ENCODE results near the gene NOS2.
"Not testable (repeated sequence)": the region's sequence is repeated elsewhere in the genome, so short reads cannot be mapped to it uniquely, and the experiment has no call there.

Gene NOS2

DNA sequence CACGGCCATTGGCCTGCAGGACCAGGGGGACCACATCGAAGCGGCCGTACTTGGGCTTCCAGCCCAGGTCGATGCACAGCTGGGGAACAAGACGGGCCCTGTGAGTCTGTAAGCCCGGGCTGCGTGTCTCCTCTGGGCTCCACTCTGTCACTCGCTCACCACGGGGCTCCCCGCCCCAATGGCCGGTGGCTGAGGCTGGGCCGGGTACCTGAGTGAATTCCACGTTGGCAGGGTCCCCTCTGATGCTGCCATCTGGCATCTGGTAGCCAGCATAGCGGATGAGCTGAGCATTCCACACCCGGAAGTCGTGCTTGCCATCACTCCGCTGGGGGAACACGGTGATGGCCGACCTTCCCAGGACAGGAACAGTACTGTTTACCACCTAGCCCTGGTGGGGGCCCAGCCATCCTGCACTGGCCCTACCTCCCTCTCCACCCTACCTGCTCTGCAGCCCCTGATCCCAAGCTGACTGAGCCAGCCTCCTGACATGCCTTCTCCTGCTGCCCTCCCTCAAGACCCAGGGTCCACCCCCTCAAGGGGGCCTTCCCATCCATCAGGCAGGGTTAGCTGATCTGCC is 19.4 kb downstream of the NOS2 start:
- Mint-ChIP-seq H3K27ac (no peak overlapping the region), H3K36me3 (ENCODE audit: low read depth) (no peaks in the 10 kb centered on the region), H3K4me3 (no peak overlapping the region), H3K4me1 (ENCODE audit: low read depth) (no peaks in the 10 kb centered on the region), H3K9me3 (no peaks in the 10 kb centered on the region), H3K27me3 (no peaks in the 10 kb centered on the region)

DNA sequence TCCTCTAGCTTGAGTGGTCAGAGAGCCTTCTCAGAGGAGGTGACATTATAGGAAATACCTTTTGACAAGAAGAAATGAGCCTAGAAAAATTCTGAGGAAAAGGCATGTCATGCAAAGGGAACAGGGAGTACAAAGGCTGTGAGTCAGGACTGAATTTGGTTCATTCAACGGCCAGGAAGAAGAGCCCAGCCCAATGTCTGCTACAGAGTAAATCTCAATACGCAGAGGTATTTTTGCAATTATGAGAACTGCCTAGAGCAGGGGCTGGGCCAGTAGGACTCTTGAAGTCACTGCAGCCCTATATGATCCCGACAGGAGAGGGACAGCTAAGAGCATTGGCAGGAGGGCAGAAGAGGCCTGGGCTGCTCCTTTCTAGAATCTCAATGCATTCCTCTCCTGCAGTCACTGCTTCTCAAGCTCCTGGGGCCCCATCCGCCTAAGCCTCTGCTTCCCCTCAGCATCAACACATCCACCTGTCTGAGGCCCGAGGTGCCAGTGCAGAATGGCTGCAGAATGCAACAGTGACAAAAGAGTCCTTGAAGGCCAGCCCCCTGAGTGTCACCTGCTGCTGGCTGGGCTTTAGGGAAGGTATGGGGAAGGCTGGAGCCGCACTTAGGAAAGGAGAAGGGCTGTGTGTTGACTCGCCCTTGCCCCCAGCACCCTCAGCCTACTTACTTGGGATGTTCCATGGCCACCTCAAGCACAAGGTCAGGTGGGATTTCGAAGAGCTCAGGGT is 20.1 kb downstream of the NOS2 start:
- no peaks in the 10 kb centered on the region for H3K27me3 Mint-ChIP-seq
- no peaks in the 10 kb centered on the region for H3K36me3 Mint-ChIP-seq (ENCODE audit: low read depth)
- no peaks in the 10 kb centered on the region for H3K4me1 Mint-ChIP-seq (ENCODE audit: low read depth)
- H3K9me3 Mint-ChIP-seq, result no peaks in the 10 kb centered on the region
- no peak overlapping the region for H3K4me3 Mint-ChIP-seq
- H3K27ac Mint-ChIP-seq, result no peak overlapping the region

DNA sequence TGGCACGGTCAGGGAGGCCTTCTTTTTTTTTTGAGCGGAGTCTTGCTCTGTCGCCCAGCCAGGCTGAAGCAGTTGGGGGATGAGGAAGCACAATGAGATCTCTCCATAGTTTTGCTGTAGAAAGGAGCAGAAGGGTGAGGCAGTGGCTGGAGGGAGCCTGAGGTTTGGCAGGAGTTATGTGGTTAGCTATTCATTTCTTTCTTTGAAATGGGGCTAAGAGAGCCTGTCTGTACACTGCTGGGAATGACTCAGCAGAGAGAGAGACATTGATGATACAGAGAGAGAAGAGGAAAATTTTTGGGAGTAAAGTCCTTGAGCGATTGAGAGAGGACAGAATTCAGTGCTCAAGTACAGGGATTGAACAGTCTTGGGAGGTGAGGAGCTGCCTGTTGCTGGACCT is 22.1 kb downstream of the NOS2 start:
- Mint-ChIP-seq H3K27ac (no peak overlapping the region), H3K4me3 (no peak overlapping the region), H3K36me3 (ENCODE audit: low read depth) (no peaks in the 10 kb centered on the region), H3K4me1 (ENCODE audit: low read depth) (no peaks in the 10 kb centered on the region), H3K27me3 (no peaks in the 10 kb centered on the region), H3K9me3 (no peaks in the 10 kb centered on the region)

DNA sequence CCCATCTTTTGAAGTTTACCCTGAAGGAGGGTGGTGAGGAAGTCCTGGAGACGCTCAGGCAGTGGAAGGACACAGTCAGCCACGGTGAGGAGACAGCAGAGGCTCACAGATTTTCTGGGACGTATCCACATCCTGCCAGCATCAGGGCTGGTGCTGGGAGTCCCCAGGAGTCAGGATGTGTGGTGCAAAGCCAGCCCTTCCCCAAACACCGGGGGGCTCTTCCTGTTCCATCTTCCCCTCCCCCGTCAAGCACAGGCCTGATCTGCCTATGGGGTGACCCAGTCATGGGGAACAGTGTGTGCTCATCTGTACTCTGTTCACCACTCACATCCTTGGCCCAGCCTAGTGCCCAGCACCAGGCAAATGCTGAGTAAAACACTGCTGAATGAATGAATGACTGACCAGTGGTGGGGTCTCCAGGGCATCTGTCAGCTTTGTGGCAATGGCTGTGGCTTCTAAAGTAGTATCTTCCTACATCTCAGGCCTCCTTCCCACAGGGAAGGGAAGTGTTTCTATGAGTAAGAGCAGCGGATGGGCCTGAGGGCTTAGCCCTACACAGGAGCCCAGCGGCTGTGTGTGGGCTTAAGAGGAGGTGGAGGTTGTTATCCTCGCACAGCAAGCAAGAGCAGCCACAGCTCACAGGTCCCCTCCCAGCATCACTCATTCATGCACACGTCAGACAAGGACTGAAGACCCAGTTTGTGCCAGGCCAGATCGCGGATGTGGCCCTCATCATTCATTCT is 23.3 kb downstream of the NOS2 start:
- Mint-ChIP-seq H3K4me1 (ENCODE audit: low read depth) (no peaks in the 10 kb centered on the region), H3K36me3 (ENCODE audit: low read depth) (no peaks in the 10 kb centered on the region), H3K4me3 (no peak overlapping the region), H3K9me3 (no peaks in the 10 kb centered on the region), H3K27me3 (no peaks in the 10 kb centered on the region), H3K27ac (no peak overlapping the region)

DNA sequence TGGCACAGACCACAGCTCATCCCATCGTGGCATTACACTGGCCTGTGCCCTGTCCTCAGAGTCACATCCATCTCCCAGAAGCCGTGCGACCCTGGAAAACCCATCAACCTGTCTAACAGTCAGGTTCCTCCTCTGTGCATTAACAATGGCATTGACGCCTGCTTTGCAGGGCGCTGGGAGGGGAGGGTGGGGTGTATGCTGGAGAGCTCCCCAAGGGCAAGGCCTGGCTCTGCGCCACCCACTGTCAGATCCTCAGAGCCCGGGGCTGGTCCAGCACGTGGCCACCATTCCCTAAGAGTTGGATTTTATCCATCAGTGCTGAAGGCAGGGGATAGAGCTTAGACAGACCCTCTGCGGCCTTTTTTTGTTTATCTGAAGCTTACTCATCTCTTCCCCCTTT is 28.7 kb downstream of the NOS2 start:
- Mint-ChIP-seq H3K4me1 (ENCODE audit: low read depth) (no peaks in the 10 kb centered on the region), H3K9me3 (no peaks in the 10 kb centered on the region), H3K4me3 (no peak overlapping the region), H3K27me3 (no peaks in the 10 kb centered on the region), H3K36me3 (ENCODE audit: low read depth) (no peaks in the 10 kb centered on the region), H3K27ac (no peak overlapping the region)

DNA sequence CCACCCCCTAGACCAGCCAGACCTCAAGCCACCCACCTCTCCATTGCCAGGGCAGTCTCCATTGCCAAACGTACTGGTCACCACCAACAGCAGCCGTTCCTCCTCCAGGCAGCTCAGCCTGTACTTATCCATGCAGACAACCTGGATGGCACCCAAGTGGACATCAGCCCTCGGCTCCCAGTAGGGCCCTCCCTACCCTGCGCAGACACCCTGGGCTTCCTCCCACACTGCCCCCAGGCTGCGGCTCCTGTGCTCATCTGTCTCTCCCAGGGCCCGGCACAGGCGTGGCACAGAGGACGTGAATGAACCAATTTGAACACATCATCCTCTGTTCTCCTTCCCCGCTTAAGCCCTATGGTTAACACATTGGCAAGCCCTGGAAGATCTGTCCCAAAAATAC is 29.5 kb downstream of the NOS2 start:
- H3K27ac Mint-ChIP-seq, result no peak overlapping the region
- no peaks in the 10 kb centered on the region for H3K36me3 Mint-ChIP-seq (ENCODE audit: low read depth)
- H3K4me1 Mint-ChIP-seq (ENCODE audit: low read depth), result no peaks in the 10 kb centered on the region
- H3K27me3 Mint-ChIP-seq, result no peaks in the 10 kb centered on the region
- no peak overlapping the region for H3K4me3 Mint-ChIP-seq
- no peaks in the 10 kb centered on the region for H3K9me3 Mint-ChIP-seq

DNA sequence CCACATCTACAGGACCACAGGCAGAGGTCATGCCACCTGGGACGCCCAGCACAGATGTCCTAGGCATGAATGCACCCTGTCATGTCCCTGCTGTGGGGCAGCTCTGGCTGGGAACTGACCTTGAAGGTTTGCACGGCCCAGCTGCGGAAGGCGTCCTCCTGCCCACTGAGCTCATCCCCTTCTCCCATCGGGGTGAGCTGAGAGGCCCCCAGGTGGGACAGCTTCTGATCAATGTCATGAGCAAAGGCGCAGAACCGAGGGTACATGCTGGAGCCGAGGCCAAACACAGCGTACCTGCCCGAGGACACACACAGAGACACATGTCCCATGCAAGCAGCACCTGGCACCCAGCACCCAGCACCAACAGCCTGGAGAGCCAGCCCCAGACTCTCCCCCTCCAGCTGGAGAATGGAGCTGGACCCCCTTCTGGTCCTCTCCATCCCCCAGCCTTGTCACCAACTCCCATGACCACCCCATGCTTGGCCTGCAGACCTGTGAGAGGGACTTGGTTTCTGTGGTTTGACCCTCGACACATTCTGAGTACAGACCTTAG is 31.4 kb downstream of the NOS2 start:
- Mint-ChIP-seq H3K4me3 (no peak overlapping the region), H3K9me3 (no peaks in the 10 kb centered on the region), H3K4me1 (ENCODE audit: low read depth) (no peaks in the 10 kb centered on the region), H3K36me3 (ENCODE audit: low read depth) (no peaks in the 10 kb centered on the region), H3K27me3 (no peaks in the 10 kb centered on the region), H3K27ac (no peak overlapping the region)

DNA sequence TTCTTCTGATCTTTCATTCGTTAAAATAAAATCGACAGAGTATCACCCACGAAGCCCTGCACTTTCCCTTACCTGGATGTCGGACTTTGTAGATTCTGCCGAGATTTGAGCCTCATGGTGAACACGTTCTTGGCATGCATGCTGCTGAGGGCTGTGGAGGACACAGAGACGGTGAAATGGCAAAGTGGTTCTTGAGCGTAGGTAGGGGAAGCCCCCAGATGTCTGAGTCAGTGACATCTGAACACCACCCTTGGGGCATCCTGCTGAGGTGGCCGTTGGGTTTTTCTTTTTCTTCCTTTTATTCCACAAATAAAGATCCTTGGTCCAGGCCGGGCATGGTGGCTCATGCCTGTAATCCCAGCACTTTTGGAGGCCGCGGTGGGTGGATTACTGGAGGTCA is 33.9 kb downstream of the NOS2 start:
- H3K4me1 Mint-ChIP-seq (ENCODE audit: low read depth), result no peaks in the 10 kb centered on the region
- no peak overlapping the region for H3K4me3 Mint-ChIP-seq
- H3K9me3 Mint-ChIP-seq, result no peaks in the 10 kb centered on the region
- H3K27ac Mint-ChIP-seq, result no peak overlapping the region
- no peaks in the 10 kb centered on the region for H3K27me3 Mint-ChIP-seq
- no peaks in the 10 kb centered on the region for H3K36me3 Mint-ChIP-seq (ENCODE audit: low read depth)

DNA sequence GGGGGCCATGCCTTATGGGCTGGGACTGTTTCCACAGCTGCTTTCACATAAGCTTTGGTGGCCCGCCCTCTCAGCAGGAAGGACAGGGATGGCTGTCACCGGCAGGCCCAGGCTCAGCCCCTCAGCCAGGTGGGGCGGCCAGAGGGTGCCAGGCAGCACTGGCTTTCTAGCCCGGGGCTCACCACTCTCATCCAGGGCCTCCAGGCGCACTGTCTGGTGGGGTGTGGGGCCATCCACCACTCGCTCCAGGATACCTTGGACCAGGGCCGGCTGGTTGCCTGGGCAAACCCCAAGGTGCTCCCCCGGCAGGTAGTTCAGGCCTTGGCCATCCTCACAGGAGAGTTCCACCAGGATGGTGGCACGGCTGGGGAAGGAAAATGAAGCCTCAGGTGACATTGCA is 35.0 kb downstream of the NOS2 start:
- Mint-ChIP-seq H3K27me3 (no peaks in the 10 kb centered on the region), H3K9me3 (no peaks in the 10 kb centered on the region)

DNA sequence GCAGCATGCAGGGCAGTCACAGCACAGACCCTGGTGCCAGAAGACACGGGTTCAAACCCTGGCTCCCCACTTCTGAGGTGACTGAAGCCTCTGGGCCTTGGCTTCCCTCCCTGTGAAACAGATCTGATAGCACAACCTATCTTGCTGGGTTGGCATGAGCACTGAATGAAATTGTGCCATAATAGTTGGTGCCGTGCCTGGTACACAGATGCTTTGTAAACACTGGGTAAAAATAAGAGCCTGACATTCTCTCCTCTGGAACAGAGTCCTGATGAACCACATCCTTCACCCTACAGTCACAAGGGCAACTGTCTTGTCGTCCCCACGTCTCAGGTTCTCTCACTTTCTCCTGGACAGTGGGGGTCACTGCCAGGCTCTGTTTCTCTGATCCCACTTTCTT is 35.7 kb downstream of the NOS2 start:
- H3K27ac Mint-ChIP-seq, result no peak overlapping the region
- no peaks in the 10 kb centered on the region for H3K27me3 Mint-ChIP-seq
- no peak overlapping the region for H3K4me3 Mint-ChIP-seq
- H3K36me3 Mint-ChIP-seq (ENCODE audit: low read depth), result no peaks in the 10 kb centered on the region
- no peaks in the 10 kb centered on the region for H3K9me3 Mint-ChIP-seq
- no peaks in the 10 kb centered on the region for H3K4me1 Mint-ChIP-seq (ENCODE audit: low read depth)

More for the DNA sequence above, 35.0 kb downstream of the NOS2 start:
- Mint-ChIP-seq H3K27ac (no peak overlapping the region), H3K4me3 (no peak overlapping the region), H3K36me3 (ENCODE audit: low read depth) (no peaks in the 10 kb centered on the region), H3K4me1 (ENCODE audit: low read depth) (no peaks in the 10 kb centered on the region)

DNA sequence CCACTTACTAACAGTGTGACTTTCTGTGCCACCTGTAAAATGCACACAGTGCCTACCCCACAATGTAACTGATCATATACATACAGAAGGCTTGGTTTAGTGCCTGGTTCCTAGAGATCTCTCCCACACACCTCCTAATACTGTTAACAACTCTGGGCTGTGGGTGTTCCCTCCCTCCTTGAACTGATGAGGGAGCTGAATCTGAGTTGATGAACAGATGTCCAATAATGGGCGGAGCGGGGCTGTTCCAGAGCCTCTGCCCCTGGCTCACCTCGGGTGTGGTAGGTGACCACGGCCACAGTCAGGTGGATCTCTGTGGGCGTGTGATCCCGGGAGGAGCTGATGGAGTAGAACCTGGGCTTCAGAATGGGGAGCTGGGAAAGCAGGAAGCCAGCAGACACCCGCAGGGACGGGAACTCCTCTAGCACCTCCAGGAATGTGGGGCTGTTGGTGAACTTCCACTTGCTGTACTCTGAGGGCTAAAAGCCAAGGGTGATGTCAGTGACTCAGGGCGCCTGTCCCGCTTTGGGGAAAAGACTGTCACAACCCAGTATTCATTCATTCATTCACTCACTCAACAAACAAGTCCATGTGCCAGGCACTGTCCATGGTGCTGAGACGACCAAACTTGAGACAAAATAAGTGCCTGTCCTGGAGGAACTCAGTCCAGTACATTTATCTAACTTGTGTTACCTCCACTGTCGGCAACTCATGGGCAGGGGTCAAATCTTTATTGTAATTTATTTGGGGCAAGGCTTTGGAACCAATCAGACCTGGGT is 37.6 kb downstream of the NOS2 start:
- no peak overlapping the region for H3K4me3 Mint-ChIP-seq
- no peaks in the 10 kb centered on the region for H3K27me3 Mint-ChIP-seq
- H3K36me3 Mint-ChIP-seq (ENCODE audit: low read depth), result no peaks in the 10 kb centered on the region
- no peak overlapping the region for H3K27ac Mint-ChIP-seq
- no peaks in the 10 kb centered on the region for H3K9me3 Mint-ChIP-seq
- H3K4me1 Mint-ChIP-seq (ENCODE audit: low read depth), result no peaks in the 10 kb centered on the region

DNA sequence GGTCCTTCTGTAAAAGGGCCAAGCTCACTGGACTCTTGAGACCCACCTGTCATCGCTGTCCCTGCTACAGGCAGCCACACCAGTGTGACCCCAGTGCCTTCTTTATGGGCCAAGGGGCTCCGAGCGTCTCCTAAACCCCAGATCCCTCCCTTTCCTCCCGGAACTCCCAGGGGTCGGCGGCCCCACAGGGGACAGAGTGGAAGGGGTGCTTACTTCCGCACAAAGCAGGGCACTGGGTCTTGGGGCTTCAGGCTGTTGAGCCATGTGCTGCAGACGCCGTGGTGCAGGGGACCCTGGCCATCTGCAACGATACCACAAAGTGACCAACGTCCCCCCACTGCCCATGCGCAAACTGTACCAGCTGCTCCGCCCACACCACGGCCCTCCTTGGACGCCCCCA is 39.4 kb downstream of the NOS2 start:
- not testable (repeated sequence) for H3K9me3 Mint-ChIP-seq; H3K36me3 Mint-ChIP-seq (ENCODE audit: low read depth); H3K27ac Mint-ChIP-seq; H3K27me3 Mint-ChIP-seq; H3K4me1 Mint-ChIP-seq (ENCODE audit: low read depth); H3K4me3 Mint-ChIP-seq

DNA sequence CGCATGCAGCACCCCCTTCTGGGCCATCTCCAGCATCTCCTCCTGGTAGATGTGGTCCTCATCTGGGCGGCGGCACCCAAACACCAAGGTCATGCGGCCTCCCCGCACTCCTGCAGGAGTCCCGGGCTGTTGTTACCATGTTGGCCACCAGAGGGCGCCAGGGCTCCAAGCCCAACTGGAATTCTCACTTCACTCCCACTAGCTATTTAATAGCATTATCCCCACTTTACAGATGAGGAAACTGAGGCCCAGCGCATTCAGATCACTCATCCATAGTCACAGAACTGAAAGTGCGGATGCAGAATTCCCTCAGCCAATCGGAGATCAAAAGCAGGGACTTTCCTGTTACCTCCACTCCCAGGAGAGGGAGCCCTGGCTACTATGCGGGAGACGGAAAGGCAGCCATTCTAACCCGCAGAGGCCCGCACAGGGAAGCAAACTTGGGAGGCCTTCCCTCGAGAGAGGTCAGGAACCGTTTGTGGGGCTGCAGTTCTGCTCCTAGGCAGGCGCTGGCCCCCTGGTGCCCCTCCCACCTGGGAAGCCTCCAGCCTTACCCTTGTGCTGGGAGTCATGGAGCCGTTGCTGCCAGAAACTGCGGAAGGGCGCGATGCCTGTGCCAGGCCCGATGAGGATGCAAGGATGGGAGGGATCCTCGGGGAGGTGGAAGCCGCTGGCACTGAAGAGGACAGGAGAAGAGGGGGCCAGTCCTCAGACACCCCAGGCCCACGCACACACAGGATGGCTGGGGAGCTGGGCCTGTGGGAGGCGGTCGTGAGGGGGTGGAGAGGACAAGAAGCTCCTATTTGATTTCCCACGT is 40.1 kb downstream of the NOS2 start:
- Mint-ChIP-seq H3K27ac (no peak overlapping the region), H3K36me3 (ENCODE audit: low read depth) (no peaks in the 10 kb centered on the region), H3K4me3 (no peak overlapping the region), H3K4me1 (ENCODE audit: low read depth) (no peaks in the 10 kb centered on the region), H3K9me3 (no peaks in the 10 kb centered on the region), H3K27me3 (no peaks in the 10 kb centered on the region)

DNA sequence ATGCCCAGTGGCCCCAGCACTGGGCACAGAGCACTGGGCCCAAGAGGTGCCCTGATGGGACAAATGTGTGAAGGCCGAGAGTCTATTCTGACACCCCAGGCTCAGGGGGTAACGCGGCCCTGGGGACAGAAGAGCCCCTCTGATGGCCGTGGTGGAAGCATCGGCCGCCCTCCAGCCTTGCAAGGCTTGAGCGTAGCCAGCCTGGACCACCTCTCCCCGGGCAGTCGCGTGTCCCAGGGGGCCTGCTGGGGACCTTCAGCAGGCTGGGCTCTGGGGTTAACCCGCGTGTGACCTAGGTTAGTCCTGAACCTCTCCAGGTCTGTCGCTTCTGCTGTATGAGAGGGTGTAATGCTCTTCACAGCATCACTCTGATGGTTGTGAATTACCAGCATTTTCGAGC is 40.8 kb downstream of the NOS2 start:
- no peak overlapping the region for H3K4me3 Mint-ChIP-seq
- no peaks in the 10 kb centered on the region for H3K27me3 Mint-ChIP-seq
- H3K27ac Mint-ChIP-seq, result no peak overlapping the region
- no peaks in the 10 kb centered on the region for H3K36me3 Mint-ChIP-seq (ENCODE audit: low read depth)
- no peaks in the 10 kb centered on the region for H3K4me1 Mint-ChIP-seq (ENCODE audit: low read depth)
- H3K9me3 Mint-ChIP-seq, result no peaks in the 10 kb centered on the region
